ENCODE data around the gene C2orf92. TPM values are rescaled to one million over a fixed set of nuclear protein-coding genes. Genes with fewer than 3 reads are reported as not detected.

Gene C2orf92
- total RNA-seq, 1 donor from 2014 or later = 11.5 TPM

GRCh38 chr2:97658691-97659157 lies 10.8 kb upstream of the C2orf92 start:
- DNase-seq (ENCODE audit: extremely low spot score, unreplicated experiment) = no peak
- Mint-ChIP-seq H3K27ac (no peak overlapping the region), H3K4me1 (ENCODE audit: unreplicated experiment) (peaks cover 18% of the 10 kb centered on the region), H3K27me3 (no peaks in the 10 kb centered on the region), H3K9me3 (peaks cover 17% of the 10 kb centered on the region), H3K4me3 (no peak overlapping the region), H3K36me3 (peaks cover 22% of the 10 kb centered on the region)
- no peak for TF ChIP-seq CTCF (conservative IDR thresholded peaks at IDR 0.05)

GRCh38 chr2:97659256-97660043 lies 10.1 kb upstream of the C2orf92 start:
- Mint-ChIP-seq H3K36me3 (peaks cover 14% of the 10 kb centered on the region), H3K9me3 (peaks cover 10% of the 10 kb centered on the region), H3K27me3 (no peaks in the 10 kb centered on the region), H3K4me1 (ENCODE audit: unreplicated experiment) (peaks cover 18% of the 10 kb centered on the region), H3K4me3 (no peak overlapping the region), H3K27ac (no peak overlapping the region)
- no peak for TF ChIP-seq CTCF (conservative IDR thresholded peaks at IDR 0.05)
- no peak for DNase-seq (ENCODE audit: extremely low spot score, unreplicated experiment)

- peaks cover 3% of the 10 kb centered on the region for H3K9me3 Mint-ChIP-seq
- no peak for TF ChIP-seq CTCF (conservative IDR thresholded peaks at IDR 0.05)
- H3K27me3 Mint-ChIP-seq = no peaks in the 10 kb centered on the region
- peaks cover 18% of the 10 kb centered on the region for H3K4me1 Mint-ChIP-seq (ENCODE audit: unreplicated experiment)
- H3K4me3 Mint-ChIP-seq = no peak overlapping the region
- peaks cover 9% of the 10 kb centered on the region for H3K36me3 Mint-ChIP-seq
- H3K27ac Mint-ChIP-seq = no peak overlapping the region
- DNase-seq (ENCODE audit: extremely low spot score, unreplicated experiment) = no peak
Observed at GRCh38 chr2:97660044-97660774, 9.3 kb upstream of the C2orf92 start.

- Mint-ChIP-seq H3K27ac (no peak overlapping the region), H3K9me3 (no peaks in the 10 kb centered on the region), H3K4me3 (no peak overlapping the region), H3K27me3 (no peaks in the 10 kb centered on the region), H3K4me1 (ENCODE audit: unreplicated experiment) (peaks cover 18% of the 10 kb centered on the region), H3K36me3 (peaks cover 4% of the 10 kb centered on the region)
- TF ChIP-seq CTCF (conservative IDR thresholded peaks at IDR 0.05) = no peak
- no peak for DNase-seq (ENCODE audit: extremely low spot score, unreplicated experiment)
Observed at GRCh38 chr2:97660775-97661389, 8.6 kb upstream of the C2orf92 start.

GRCh38 chr2:97661927-97662326 lies 7.6 kb upstream of the C2orf92 start:
- peaks cover 4% of the 10 kb centered on the region for H3K36me3 Mint-ChIP-seq

More at GRCh38 chr2:97661927-97662326, 7.6 kb upstream of the C2orf92 start:
- no peaks in the 10 kb centered on the region for H3K27me3 Mint-ChIP-seq
- H3K4me1 Mint-ChIP-seq (ENCODE audit: unreplicated experiment) = peaks cover 18% of the 10 kb centered on the region
- DNase-seq (ENCODE audit: extremely low spot score, unreplicated experiment) = no peak
- H3K9me3 Mint-ChIP-seq = no peaks in the 10 kb centered on the region
- H3K27ac Mint-ChIP-seq = peak overlapping the region; percentile 43
- peak overlapping the region; percentile 96 for H3K4me3 Mint-ChIP-seq
- no peak for TF ChIP-seq CTCF (conservative IDR thresholded peaks at IDR 0.05)
